Measurements from ENCODE around the gene ZIK1.

ZIK1 gene

DNA sequence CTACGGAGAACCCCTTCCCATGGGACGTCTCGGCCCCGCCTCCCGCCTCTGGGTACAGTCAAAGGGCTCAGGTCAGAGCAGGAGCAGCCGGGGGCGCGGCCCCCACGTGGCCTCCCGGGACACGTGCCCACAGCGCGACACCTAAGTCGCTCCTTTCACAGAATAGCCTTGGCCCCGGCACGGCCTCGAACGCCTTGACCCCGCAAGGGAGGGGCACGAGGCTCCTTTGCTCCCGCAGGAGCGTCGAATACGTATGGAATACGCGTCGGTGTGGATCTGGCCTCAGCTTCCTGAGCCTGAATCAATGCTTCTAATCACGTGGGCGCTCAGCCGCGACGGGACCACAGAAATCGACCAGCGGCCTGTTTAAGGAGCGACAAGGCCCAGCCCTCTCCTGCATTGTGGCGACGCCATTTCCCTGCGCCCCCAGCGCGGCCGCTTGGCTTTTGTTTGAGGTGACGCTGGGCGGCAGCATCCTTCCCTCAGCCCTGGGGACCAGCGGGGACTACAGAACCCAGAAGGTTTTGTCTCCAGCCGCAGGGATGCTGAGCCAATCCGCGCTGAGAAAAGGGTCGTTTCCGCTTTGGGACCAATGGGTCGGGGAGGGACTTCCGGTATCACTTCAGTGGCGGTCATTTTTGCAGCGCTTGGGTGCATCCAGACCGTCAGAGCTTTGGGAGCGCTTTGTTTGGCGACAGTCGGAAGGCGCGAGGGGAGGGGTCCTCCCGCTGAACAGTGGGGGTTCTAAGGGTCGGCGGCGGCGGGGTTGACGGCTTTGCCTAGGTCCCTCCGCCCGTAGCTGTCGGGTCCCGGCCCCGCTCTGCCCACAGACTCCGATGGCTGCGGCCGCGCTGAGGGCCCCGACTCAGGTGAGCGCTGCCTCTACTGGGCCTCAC lies at the start of gene ZIK1:
Gene ZIK1 (plus strand): TSS at position 625 of the 896 bp plus-strand sequence. CDS start 212 bp downstream, at position 837.
- DNase-seq, result peak; percentile 91

DNA sequence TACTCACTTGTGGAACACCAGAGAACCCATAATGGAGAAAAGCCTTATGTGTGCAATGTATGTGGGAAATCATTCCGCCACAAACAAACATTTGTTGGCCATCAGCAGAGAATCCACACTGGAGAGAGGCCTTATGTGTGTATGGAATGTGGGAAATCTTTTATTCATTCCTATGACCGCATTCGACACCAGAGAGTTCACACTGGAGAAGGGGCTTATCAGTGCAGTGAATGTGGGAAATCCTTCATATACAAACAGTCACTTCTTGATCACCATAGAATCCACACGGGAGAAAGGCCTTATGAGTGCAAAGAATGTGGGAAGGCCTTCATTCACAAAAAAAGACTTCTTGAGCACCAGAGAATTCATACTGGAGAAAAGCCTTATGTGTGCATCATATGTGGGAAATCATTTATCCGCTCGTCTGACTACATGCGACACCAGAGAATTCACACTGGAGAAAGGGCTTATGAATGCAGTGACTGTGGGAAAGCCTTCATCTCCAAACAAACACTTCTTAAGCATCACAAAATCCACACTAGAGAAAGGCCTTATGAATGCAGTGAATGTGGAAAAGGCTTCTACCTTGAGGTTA lies 45.9 kb upstream of the ZIK1 start:
- DNase-seq, result no peak

DNA sequence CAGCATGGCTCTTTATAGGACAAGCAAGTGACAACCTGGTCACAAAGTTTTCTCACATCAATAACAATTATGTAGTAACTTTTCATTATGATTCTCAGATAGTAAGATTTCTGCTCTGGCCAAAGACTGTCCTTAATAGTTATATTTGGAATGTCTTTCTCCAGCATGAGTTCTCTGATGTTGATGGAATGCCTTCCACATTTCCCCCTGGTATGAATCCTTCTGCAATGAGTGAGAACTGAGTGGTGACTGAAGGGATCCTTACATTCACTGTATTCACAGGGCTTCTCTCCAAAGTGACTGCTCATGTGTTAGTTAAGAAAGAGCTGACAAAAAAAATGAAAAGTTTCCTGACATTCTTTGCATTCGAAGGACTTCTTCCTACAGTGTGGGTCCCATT lies 37.4 kb upstream of the ZIK1 start:
- no peak for DNase-seq

DNA sequence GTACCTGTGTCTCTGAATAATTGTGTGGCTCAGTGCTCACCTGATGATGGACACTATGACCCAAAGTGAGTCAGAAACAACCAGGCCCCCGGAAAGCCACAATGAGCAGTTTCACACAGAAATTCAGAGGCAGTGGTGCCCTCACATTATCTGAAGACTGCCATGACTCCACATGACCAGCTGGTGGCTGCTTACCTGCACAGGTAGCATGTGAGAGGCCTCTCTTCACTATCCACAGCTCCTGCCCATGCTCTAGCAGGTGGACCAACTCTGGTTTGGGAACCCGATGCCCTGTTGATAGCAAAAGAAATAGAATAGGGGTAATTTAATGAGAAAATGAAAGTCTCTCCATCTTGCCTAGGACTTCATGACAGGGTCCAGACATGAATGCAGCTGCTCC lies 31.5 kb upstream of the ZIK1 start:
- DNase-seq, result no peak

DNA sequence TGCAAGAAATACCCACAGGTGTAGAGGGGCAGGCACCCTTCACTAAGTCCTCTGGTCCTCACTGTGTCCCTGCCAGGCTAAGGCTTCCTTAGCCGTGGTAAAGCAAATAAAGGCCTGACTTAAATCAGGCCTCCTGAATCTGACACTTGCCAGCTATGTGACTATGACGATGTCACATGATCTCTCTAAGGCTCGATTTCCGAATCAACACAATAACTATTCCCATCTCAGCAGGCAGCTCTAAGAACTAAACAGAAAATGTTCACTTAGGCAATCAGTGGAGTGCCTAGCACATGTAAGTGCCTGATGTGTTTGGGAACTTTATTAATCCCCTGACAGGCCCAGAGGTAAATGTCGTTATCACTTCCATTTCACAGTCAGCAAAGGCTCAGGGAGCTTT lies 26.3 kb upstream of the ZIK1 start:
- no peak for DNase-seq

DNA sequence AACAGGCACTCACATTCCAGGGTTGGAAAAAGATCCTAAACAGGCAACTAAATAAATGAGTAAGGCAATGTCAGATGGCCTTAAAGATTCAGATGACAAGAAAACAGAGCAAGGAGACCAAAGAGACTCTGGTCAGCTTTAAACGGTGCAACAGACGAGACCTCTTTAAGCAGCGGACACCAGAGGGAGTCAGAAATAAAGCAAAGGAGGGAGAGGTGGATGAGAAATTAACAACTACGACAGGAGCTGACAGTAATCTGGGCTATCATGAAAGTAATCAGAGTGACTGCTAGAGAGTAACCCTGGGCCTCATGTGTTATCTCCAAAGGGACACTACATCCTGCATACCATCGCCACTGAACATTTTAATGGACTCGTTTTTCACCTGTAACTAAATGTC lies 25.4 kb upstream of the ZIK1 start:
- DNase-seq, result no peak

DNA sequence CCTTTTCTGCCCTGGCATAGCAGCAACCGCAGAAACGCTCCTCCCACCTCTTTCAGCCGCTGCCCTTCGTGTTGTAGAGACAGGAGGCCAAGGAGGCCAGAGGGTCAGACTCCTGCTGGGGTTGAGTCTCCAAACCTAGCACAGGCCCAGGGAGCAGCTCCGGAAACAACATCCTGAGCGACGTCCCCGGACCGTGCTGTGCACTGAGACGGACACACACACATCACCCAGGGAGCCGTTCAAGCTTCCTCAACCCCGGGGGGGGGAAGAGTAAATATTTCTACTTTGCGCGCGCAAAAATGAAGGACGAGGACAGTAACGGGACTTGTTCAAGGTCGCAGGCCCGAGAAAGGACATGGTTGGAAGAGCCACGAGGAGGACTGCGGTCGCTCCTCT lies 24.9 kb upstream of the ZIK1 start:
- no peak for DNase-seq

DNA sequence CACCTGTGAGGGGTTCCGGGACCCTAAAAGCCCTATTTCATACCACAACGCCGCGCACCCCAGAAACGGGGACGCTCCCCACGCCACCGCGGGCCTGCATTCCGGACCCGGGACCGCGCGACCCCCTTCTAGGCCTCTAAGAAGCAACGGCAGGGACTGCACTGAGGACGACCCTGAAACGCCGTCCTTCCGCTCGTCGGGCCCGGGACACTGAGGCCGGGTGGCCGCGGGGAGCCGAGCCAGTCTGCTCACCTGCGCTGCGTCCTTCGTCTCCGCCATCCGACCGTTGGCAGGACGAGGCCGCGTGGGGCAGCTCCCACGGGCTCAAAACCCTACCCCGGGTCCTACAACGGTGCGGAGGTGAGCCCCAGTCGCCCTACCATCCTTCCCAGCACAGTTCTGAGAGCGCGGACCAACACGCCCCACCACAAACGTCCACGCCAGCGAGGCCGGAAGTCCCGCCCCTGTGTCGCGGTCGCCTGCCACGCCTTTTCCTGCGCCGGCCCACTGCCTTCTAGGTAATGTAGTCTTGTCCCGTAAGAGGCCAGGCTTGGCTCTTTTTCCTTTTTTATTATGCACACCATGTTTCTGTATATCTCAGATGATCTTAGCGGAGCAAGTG lies 24.4 kb upstream of the ZIK1 start, which contains the start of gene ZNF550:
Gene ZNF550 (minus strand): TSS at position 460 of the 622 bp plus-strand sequence. CDS start 181 bp downstream, at position 279.
- peak; percentile 86 for DNase-seq

DNA sequence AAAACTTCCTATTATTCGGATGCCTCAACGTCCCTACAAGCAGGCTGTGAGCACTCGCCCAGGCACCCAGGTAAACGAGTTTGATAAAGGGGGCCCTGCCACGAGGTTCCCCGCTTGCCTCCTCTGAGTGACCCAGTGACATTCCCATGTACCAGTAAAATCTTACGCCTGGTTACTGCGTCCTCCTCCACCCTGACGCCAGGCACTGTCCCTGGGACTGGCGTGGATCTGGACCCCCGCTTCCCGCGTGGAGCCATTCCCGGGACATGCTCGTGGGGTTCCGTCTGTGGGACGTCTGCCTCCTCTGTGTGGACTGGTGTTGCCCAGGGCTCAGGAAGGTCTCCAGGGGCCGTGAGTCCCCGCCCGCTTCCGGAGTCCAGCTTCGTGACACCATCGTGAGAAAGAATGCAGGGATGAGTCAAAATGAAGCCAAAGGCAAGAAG lies 23.9 kb upstream of the ZIK1 start:
- no peak for DNase-seq

DNA sequence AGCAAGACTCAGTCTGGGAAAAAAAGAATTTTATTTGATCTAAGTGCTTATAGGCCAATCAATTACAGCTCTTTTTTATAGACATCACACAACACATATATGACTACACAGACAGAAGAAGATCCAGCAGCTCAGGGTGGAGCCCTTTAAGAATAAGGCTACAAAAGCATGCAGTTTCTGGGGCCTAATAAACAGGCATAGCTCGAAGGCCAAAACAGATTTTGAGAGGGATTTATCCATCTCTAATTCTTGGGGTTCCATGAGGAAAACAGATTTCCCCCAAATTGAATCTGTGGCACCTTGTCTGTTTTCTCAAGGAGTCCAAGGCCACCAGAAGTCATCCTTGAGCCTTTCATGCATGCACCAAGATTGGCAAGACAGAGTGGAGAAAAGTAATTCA lies 20.4 kb upstream of the ZIK1 start:
- no peak for DNase-seq

DNA sequence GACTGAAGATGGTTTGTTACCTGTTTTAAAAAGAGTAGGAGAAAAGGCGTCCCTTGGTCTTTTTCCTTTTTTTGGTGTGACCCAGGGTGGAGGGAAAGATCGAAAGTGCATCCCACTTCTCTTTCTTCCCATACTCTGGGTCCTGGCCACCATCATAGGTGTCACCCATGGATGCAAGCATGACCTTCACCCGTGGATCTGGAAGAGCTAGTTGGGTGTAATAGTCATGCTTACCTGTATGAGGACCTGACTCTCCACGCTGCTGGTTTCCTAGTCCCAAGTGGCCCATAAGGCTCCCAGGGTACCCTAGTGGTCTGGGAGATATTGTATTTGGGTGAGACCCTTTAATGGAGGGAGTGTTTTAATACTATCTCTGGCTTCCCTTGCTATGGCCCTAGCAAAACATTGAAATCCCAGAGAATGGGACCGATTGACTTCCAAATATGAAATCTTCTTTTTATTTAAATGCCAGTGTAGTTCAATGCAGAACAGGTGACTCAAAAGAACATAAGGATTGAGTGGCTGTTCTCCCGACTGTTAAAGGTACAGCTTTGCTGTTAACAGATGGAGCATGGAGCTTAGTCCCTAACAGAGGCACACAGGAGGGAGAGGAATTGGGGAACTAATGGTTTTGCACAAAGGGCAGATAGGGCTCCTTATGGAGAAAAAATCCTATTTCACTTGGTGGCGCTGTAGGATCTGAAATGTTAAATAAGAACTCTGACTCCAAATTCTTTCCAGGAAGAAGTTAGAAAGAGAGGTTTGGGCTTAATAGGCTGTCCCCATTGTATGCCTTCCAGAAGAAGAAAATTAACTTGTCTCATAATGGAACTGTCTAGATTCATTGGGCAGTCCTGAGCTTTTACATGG lies 17.3 kb upstream of the ZIK1 start:
- peak; percentile 36 for DNase-seq

DNA sequence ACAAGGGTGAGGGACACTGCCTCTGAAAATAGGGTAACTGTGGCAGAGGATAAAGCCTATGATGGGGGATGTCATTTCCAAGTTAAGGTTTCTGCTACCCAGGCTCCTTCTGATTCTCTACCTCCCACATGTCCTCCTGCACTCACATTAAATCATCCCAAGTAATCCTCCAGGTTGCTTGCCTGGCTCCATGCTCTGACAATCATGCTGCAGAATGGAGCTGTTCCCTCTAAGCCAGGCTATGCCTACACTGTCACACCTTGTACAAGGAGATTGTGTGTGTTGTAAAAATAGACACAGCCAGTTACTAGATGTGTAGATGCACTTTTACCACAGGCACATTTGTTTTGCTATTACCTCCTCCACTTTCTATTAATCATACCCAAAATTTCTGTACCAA lies 13.2 kb upstream of the ZIK1 start:
- DNase-seq, result no peak

DNA sequence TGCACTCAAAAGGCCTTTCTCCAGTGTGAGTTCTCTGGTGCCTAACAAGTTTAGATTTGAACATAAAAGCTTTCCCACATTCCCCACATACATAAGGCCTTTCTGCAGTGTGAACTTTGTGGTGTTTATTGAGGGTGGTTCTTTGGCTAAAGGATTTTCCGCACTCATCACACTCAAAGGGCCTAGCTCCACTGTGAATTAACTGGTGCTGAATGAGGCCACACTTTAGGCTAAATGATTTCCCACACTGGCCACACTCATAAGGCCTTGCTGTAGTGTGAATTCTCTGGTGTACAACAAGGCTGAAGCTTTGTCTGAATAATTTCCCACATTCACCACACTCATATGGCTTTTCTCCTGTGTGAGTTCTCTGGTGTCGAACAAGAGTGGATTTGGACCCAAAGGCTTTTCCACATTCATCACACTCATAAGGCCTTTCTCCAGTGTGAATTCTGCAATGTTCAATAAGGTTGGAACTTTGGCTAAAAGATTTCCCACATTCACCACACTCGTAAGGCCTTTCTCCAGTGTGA lies 11.5 kb upstream of the ZIK1 start:
- DNase-seq, result no peak

DNA sequence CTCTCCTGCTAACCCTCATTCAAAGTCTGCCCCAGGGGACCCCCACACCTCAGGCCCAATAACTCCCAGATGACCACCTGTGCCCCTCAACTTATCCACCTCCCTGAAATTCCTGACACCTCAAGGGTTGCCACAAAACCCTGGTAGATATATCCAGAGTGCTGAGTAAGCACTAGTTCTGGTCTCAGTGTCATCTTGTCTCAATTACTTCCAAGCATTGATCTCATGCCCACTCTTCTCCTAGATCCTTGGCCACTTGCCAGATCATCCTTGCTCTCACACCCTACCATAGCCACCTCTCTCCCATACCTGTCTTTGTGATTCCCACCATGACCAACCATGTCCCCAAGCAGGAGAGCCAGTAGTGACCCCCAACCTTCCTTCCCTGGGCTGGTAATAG lies 7.3 kb upstream of the ZIK1 start:
- DNase-seq, result no peak

DNA sequence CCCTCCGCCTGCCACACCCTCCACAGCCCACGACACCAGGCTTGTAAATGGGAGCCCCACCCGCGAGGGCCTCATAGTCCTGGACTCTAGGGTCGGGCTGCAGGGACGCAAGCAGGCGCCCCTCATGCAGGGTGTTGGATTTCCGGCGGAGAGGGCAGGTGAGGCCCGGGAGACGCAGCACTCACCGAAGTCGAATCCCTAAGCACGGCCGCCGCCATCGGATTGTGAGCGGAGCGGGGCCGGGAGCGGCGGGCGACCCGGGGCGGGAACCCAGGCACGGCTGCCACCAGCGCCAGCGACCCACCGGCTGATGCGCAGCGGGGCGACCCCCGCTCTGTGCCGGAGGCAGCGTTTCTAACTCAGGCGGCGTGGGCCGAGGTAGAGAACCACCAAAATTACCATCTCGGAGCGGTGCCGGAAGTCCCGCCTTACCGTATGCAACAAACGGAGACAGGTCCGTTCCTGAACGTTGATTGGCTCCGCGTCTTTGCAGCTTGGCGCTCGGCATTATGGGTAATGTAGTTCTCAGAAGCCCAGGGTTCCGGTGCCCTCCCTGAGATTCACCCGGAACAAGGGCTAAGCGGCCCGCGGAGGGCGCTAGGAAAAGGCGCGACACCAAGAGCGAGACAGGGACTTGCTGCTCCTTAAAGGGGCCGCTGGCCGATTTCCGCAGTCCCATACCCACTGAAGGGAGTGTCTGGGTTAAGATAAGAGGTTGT lies 5.3 kb upstream of the ZIK1 start, which contains the start of gene ZNF416:
Gene ZNF416 (minus strand): TSS at position 425 of the 719 bp plus-strand sequence. CDS start 207 bp downstream, at position 218.
- DNase-seq, result peak; percentile 99

DNA sequence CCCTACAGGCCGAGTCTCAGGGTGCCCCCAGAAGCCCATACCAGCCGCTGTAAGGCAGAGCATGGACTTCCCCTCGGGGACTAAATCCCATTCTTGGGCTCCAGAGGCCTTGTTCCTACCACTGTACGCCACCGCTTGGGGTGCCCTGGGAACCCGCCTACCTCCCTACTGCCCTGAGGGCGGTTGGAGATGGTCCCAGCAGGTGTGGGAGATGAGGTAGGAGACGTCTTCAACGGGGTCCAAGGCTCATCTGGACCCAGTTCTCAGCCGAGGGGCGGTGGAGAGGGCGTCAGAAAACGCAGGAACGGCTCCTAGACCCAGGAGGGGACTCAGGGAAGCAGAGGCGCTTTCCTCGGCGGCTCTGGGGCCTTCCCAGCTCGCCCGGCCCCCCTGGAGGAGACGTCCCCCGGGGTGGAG lies 833 bp upstream of the ZIK1 start:
- DNase-seq, result no peak

DNA sequence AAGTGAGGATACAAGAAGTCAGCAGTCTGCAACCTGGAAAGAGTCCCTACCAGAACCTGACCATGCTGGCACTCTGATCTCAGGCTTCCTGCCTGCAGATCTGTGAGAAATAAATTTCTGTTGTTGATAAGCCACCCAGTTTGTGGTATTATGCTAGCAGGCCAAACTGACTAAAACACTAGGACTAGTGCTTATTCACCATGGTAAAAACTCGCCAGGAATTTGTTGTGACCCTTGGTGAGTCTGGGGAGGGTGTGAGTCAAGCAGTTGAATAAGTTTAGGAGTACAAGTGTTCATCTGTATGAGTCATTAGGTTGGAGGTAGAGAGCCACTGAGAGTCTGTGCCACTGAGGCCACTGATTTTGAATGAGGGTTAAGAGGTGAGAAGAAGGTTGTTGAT lies 3.6 kb downstream of the ZIK1 start:
- no peak for DNase-seq

DNA sequence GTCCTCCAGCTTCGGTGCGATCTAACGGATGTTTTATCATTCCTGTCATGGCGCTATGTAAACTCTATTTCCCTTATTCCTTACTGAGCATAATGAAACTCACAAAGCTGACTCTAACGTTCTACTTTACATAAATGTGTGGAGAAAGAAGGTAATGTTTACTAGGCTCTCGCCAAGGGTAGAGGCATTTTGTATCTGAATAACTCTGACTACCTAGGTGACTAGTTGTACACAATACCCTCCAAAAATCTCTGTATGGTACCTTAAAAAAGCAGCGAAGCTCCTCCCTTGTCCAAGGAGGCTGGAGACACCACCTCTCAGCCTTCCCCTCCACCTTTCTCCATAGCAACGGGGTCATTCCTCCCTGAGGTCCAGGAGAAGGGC lies 15.4 kb downstream of the ZIK1 start:
- no peak for DNase-seq

DNA sequence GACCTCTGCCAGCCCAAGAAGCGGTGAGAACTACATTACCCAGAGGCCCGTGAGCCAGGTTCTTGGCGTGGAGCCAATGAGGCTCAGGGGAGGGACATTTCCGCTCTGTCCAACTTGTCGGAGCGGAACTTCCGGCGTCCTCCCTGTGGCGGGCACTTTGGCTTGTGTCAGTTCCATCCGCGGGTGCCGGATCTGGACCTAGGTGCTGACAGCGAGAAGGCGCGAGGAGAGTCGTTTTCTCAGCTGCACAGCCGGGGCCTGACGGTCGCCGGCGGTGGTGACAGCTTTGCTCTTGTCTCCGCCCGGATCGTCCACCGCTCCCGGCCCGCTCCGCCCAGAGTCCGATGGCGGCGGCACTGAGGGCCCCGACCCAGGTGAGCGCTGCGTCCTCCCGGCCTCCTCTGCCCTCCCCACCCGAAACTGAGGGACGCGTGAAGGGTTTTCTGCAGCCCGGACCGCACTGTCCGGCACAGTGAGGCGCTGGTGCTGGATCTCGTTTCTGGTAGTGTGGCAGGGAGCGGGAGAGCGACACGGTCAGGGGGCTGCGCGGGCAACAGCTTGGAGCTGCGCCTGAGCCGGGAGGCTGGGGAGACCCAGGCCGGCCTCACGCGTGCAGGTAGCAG lies 15.9 kb downstream of the ZIK1 start, which contains the start of gene ZNF530:
Gene ZNF530 (plus strand): TSS at position 125 of the 623 bp plus-strand sequence. CDS start 4,461 bp downstream, outside the sequence.
- peak; percentile 96 for DNase-seq

DNA sequence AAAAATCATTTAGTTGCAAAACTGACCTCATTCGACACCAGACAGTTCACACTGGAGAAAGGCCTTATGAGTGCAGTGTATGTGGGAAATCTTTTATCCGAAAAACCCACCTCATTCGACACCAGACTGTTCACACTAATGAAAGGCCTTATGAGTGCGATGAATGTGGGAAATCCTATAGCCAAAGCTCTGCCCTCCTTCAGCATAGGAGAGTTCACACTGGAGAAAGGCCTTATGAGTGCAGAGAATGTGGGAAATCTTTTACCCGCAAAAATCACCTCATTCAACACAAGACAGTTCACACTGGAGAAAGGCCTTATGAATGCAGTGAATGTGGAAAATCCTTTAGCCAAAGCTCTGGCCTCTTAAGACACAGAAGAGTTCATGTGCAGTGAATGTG lies 23.0 kb downstream of the ZIK1 start:
- no peak for DNase-seq

DNA sequence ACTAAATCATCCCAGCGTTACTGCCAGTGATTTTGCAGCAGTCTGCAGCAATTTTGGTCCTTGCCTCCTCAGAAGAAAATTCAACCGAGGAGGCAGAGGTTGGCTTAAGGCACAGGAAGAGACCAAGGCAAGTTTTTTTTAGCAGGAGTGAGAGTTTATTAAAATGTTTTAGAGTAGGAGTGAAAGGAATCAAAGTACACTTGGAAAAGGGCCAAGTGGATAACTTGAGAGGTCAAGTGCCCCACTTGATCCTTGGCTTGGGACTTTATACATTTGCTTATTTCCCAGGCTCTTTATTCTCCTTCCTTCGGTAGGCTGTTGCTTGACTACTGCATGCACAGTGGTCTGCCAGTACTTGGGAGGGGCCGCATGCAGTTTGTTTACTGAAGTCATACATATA lies 27.2 kb downstream of the ZIK1 start:
- no peak for DNase-seq

Data from suppressor macrophage treated with lipopolysaccharide for 4 hours (primary cell).